ENCODE results near the gene YPEL2. TPM values are rescaled to one million over a fixed set of nuclear protein-coding genes. Genes with fewer than 3 reads are reported as not detected.

YPEL2 gene
- total RNA-seq, 1 donor from 2014 or later, result 54.6 TPM

DNA sequence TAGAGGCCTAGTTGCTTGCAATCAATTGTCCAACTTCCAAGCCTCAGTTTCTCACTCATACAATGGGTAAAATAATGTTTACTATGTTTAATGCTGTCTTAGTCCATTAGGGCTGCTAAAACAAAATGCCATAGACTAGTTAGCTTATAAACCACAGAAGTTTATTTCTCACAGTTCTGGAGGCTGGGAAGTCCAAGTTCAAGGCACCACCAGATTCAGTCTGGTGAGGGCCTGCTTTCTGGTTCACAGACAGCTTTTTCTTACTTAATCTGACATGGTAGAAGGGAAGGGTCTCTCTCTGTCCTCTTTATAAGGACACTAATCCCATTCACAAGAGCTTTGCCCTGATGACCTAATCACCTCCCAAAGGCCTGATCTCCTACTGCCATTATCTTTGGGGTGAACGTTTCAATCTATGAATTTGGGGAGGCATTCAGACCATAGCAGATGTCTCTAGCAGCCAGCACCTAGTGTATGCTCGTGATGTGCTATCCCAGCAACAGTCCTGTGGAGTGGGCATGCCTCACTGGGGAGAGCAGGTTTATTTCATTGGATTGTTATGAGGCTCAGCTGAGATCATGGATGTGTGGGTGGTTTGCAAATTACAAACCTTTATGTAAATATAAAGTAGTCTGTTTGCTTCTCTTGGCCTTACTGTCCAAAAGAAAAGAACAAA, 25.2 kb downstream of the YPEL2 start:
- no peak for DNase-seq (ENCODE audit: low read depth in 2 of 2)

DNA sequence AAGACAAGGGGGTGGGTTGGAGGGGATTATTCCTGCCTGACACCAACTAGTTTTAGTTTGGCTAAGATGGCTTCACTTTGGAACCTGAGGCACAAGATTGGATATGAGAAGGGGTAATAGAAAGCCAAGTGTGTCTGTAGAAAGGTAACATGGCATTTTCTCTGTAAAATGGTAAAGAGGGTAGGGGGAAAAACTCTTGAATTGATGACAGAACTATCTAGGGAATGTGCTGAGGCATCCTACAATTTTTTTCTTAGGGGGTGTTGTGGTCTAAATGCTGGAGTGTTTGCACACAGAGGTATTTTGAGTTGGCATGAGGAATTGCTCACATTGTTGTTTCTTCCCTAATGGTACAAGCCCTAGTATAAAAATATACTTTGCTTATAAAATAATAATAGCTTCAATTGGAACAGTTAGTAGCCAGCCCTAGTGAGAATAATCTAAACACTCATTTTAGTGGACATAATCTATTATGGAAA, 25.8 kb downstream of the YPEL2 start:
- no peak for DNase-seq (ENCODE audit: low read depth in 2 of 2)

DNA sequence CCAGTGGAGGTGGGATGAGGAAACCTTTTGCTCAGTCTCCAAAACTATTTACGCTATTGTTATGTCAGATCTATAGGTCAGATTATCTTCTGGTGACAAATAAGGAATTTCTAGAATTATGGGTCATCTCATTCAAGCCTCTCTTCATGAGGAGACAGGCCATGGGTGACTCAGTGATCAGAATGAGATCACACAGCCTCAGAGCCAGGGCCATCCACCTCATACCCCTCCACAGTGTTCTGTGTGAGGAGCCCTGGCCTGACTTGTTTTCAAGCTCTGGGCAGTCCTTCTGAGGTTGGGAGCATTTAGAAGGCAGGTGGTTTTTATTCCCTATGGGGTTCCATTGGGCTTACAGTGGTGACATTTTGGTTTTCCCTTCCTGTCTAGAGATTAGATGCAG, 26.5 kb downstream of the YPEL2 start:
- peak in 1 of 2 donors; percentile 53 for DNase-seq (ENCODE audit: low read depth in 2 of 2)

- DNase-seq (ENCODE audit: low read depth in 2 of 2), result peak in 1 of 2 donors; percentile 36
Measured at GRCh38 chr17:59361386-59361785, 29.9 kb downstream of the YPEL2 start.

- DNase-seq (ENCODE audit: low read depth in 2 of 2), result peak; percentile 47 to 81
Measured at GRCh38 chr17:59361916-59362810, 30.7 kb downstream of the YPEL2 start.

DNA sequence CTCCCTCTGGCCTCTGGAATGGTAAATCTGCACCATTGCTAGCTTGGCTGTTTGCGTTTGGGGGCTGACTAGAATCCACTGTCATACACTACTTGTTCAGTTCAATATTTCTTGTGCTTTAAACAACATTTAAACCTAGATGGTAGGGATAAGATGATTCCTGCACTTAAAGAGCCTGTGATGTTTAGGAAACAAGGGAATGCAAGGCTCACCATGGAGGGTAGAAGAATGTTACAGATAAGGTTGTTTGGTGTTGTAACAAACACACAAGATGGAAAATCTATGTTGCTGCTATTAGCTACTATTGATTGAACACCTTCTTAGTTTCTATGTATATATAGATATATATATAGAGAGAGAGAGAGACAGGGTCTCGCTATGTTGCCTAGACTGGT, 31.4 kb downstream of the YPEL2 start:
- no peak for DNase-seq (ENCODE audit: low read depth in 2 of 2)

GRCh38 chr17:59365383-59365981, 34.0 kb downstream of the YPEL2 start:
- peak; percentile 49 to 66 for DNase-seq (ENCODE audit: low read depth in 2 of 2)

- peak; percentile 54 to 91 for DNase-seq (ENCODE audit: low read depth in 2 of 2)
Measured at GRCh38 chr17:59366040-59366757, 34.7 kb downstream of the YPEL2 start.

- peak in 1 of 2 donors; percentile 43 for DNase-seq (ENCODE audit: low read depth in 2 of 2)
Measured at GRCh38 chr17:59366773-59367656, 35.6 kb downstream of the YPEL2 start.

- peak in 1 of 2 donors; percentile 21 for DNase-seq (ENCODE audit: low read depth in 2 of 2)
Measured at GRCh38 chr17:59367657-59368045, 36.2 kb downstream of the YPEL2 start.

GRCh38 chr17:59368218-59368857, 36.9 kb downstream of the YPEL2 start:
- no peak for DNase-seq (ENCODE audit: low read depth in 2 of 2)

DNA sequence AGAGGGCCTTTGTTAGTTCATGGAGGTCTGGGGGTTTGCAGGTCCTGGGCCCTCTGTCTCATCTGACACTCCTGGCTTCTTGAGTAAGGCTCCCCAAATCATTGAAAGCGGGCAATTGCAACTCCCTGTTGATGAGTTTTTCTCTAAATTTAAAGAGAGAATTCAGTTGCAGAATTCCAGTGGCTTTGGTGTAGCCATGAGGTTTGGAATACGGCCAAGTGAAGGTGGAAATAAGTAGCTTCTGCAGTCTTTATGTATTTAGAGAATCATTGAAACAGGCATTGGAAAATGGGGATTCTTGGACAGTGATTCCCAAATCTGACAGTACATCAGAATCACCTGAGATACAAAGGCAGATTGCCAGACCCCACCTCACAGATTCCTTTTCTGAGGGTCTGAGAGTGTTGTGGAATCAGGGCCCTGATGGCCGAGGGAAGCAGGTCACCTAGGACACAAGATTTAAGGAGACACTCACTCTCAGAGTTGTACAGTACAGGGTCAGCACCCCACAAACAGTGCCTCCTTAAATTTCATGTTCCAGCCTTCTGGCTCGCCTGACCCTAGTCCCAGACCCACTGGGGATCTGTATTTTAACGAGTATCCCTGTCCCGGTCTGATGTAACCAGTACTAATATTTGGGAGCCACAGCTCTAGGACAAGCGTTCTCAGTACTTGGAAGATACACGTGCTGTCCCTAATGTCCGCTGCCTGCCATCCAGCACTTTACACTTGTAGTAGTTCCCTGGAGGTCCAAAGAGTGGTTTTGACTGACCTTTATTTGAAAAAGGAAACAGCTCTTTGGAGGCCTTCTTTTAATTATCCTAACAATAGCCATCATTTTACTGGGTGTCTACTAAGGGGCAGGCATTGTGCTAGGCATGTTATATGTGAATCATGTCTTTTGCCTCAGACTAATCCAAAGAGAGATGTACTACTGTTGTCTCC, 37.8 kb downstream of the YPEL2 start:
- no peak for DNase-seq (ENCODE audit: low read depth in 2 of 2)

- no peak for DNase-seq (ENCODE audit: low read depth in 2 of 2)
Measured at GRCh38 chr17:59370593-59371299, 39.3 kb downstream of the YPEL2 start.

DNA sequence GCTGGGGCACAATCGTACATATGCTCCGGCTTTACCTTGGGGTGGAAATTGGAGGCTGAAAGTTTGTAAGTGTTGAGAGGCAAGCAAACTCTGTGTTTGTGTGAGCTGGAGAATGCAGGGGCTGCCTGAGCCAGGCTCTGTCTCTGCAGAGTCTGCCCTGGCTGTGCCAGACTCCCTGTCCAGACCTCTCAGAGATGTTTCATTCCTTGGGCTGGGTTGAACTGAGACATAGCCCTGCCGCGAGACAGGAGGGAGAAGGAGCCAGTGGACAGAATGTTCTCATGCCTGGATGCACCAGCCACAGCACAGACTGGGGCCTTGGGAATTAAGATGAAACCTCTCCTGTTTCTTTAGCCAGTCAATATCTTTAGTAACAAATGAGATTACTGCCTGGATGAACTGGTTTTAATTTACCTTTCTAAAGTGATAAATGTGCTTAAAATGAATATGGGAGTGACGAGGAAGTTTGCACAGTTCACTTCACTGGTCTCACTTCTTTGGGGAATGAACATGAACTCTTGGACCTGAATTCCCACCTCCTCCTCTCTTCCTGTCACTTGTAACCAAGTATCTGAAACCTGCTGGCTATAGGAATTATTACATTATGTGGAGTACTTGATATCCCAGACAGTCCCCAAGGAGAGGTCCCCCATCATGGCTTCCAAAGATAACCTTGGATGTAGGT, 40.1 kb downstream of the YPEL2 start:
- DNase-seq (ENCODE audit: low read depth in 2 of 2), result no peak

DNA sequence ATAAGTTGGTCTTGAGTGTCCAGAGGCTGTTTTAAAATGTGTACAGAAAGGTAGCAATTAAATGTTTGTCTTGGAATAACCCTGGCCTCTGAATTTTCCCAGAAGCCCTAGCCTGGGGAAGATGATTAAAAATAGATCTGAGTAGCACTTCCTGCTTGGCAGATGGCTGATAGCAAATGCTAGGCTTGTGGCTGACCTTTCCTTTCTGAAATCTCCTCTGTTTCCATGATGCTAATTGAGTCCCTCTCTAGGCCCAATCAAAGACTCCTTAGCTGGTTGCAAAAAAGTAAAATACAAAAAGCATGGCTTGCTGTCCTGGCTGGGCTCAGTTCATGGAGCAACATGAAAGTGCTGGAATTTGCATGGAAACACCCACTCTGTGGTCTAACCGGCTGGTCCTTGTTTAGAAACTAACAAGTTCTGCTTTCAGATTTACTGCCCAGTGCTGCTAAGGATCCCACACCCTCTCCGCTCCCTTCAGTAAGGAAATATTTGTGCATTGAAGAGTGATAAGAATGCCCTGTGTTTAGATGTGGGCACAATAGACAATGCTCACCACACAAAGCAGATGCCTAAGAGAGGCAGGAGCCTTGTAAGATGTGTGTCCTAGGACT, 40.8 kb downstream of the YPEL2 start:
- peak; percentile 77 to 92 for DNase-seq (ENCODE audit: low read depth in 2 of 2)

DNA sequence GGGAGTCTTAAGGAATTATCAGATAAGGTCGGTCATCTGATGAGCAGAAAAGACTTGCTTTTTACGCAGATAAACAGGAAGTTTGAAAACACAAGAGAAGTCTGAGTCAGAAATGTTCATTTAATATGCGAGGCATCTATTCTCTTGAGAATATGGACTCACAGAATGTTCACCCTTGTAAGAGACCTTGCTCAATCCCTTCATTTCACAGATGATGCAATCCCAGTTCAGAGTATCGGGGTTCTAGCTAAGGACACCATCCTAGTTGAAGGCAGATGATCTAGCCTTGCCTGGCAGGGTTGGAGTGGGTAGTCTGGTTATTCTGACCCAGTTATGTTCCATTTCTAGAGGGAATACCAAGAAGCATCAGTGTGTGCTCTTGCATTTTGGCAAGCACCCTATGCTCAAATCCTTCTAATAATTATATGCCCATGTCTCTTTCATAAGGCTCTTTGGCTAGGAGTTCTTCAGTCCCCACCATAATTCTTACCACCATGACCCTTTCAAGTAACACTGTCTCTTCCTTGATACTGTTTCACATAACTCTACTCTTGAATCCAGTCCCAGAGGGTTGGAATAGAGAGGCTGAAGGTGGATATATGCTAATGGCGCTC, 42.5 kb downstream of the YPEL2 start:
- DNase-seq (ENCODE audit: low read depth in 2 of 2), result peak in 1 of 2 donors; percentile 41

DNA sequence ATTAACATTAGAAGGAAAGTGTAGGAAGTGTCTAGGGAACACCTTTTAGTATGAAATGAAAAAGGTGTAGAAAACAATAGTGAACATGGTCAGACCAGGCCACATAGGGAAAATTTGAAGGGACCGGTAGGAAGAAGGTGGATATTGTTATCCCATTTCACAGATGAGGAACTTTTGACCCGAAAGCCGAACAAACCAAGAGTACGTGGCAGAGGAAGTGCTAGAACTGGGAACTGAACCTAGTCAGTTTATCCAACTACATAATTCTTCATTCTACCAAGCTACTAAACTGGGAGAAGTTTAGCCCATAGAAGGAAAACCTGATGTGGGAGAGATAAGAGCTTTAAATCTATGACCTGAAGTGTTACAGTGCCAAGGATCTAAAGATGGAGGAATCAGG, 43.2 kb downstream of the YPEL2 start:
- DNase-seq (ENCODE audit: low read depth in 2 of 2), result no peak

Measured in dermis microvascular lymphatic vessel endothelial cell (primary cell).